Stimulated activated CD8-positive, alpha-beta memory T cell treated with anti-CD3 and anti-CD28 coated beads, Interleukin-15, amount 100 ng/mL, for 48 hours (primary cell): Measurements from ENCODE around the gene DESI1.
"Not testable (repeated sequence)": the region's sequence is repeated elsewhere in the genome, so short reads cannot be mapped to it uniquely, and the experiment has no call there.

Experiments
- DNase-seq, 2 donors: peaks; one replicate each; pipeline ENCODE4 v3.0.0-alpha.2; 2020; ENCODE audit warnings: low read depth in 2 of 2

The DESI1 gene

DNA sequence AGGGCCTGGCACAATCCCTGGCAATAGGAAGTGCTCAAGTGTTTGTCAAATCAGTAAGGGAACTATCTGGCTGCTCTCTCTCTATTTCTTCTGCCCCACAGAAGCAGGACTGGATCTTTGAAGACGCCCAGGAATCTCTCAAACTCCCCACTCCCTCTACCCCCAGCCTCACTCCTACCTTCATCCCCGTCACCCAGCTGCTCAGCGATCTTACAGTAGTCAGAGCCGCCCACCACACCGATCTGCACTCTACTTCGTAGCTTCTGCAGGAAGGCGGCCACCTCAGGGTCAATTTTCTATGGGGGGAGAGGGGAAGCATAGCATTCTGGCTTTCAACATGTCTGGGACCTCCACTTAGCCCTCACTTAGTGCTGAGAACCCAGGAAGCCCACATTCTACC is 34.9 kb downstream of the DESI1 start:
- no peak for DNase-seq

DNA sequence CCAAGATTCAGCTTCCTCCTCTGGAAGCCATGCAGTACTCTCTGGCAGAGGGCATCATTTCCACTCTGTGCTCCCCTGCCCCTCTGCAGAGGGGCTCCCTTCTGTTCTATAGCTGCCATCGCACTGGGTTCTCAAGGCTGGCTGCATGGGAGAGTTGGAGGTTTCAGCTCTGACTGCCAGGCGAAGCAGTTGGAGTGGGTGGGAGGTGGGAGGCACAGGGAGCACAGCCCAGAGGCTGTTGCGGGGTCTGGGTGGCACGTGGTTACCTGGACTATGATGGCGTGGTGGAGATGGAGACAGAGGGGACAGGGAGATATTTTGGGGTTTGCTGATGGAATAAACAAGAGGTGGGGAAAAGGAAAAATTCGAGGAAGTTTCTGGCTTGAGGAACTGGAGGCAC is 36.0 kb downstream of the DESI1 start:
- DNase-seq, result no peak

GRCh38 chr22:41582694-41583093 is 38.1 kb downstream of the DESI1 start:
- DNase-seq, result no peak

- no peak for DNase-seq
Measured at GRCh38 chr22:41579997-41580355, 40.9 kb downstream of the DESI1 start.

DNA sequence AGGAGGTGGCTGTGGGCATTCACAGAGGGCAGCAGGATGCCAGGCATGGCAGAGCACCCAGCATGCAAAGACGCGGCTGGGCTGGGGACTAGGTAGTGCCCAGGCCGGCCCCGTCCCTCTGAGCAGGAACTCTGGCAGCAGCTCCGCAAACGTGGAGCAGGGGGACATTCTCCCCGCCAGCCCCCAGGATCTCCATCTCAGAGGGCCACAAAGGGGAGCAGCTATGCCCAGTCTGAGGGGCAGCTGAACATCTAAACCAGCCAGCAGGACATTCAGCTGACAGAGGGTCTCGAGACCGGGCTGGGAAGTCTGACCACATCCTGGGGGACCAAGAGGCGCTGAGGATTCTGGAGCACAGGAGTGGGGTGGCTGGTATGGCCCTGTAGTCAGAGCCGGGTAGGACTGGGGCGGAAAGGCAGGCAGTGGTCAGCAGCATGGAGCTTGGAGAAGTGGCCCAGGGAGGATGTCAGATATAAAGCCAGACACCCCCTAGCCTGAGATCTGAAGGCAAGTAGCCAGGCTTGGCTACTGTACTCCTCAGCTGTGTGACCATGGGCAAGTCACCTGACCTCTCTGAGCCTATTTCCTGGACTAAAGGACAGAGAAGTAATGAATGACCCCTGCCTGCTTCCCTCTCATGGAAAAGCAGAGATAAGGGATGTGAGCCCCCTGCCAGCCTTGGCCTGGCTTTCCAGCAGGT is 41.4 kb downstream of the DESI1 start:
- DNase-seq, result no peak

DNA sequence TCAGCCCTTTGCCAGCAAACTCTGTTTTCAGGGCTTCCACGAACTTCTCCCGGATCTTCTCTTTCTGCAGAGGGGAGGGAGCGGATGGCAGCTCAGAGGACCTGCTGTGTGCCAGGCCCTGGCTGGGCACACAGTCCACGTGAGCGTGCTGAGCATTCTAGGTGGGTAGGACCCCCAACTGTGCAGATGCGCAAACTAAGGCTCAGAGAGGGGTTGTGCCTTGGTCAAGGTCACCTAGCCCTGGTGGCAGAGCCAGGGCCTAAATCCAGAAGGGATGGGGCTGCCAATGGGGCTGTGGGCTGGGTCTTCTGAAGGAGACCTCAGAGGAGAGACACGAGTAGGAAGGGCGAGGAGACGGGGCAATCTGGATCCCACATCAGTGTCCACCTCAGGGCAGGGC is 42.0 kb downstream of the DESI1 start:
- DNase-seq, result no peak

DNA sequence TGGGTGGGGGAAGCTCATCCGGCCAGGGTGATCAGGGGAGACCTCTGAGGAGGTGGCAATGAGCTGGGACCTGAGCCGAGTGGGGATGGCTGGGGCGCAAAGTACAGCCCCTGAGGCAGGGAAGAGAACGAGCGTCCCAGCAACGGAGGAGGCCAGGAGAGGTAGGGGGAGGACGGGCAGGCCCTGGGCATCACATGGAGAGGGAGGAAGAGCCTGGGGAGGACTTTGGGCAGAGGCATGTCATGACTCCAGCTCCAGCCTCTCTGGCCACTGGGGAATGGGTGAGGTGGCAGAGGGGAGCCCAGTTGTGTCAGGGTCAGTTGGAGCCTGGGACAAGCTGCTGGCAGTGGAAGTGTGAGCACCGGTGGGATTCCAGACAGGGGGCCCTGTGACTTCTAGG is 42.7 kb downstream of the DESI1 start:
- no peak for DNase-seq

DNA sequence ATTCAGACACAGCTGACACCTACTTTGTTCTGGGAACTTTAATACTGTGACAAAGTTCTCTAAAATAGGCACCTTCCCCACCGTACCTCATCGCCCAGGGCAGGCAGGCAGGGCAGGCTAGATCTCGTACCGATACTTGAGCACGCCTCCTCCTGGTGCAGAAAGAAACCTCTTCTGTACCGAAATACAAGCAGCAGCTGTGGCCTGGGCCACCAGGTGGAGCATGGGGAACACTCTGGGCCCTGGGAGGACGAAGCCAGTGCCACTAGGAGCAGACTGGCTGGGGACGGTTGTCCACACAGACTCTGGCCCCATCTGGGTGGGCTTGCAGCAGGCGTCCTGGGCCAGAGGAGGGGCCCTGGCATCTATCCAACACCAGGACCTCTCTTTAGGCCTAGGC is 44.0 kb downstream of the DESI1 start:
- no peak for DNase-seq

DNA sequence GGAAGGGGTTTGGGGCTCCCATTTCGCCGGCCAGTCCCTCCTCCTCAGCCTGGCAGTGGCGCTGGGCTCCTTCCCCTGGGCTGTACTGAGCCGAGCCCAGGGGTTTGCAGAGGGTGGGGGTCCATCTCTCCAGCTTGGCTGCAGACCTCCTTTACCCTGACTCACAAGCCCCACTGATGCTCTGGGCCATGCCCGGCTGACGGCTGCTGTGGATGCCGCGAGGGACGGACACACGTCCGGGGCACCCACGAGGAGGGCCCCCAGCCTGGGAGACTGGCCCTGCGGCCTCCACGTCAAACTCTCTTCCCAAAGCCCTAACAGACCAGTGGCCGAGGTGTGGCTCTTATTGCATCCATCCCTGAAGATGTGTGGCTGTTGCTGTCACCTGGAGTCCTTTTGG is 45.3 kb downstream of the DESI1 start:
- no peak for DNase-seq

DNA sequence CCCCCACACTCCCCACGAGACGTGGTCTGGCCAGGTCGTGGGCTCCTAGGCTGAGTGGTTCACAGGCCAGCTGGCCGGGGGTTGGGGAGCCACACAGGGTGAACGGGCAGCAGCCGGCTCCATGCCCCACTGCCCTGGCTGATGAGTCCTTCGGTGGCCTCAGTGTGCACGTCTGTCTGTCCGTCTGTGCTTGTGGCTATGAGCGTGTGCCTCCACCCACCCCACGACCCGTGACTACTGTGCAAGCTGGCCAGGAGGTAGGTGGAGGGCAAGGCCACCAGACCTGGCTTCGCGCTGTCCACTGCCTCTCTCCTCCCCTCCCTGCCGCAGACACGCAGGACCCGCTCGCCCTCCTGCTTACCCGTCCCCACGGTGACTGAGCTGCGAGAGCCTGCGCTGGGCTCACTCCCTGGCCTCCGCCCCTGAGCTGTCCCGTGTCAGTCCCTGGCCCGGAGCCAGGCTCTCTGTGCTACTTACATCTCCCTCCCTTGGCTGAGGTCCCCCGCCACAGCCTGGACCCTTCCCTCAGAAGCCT is 45.9 kb downstream of the DESI1 start:
- DNase-seq, result no peak

DNA sequence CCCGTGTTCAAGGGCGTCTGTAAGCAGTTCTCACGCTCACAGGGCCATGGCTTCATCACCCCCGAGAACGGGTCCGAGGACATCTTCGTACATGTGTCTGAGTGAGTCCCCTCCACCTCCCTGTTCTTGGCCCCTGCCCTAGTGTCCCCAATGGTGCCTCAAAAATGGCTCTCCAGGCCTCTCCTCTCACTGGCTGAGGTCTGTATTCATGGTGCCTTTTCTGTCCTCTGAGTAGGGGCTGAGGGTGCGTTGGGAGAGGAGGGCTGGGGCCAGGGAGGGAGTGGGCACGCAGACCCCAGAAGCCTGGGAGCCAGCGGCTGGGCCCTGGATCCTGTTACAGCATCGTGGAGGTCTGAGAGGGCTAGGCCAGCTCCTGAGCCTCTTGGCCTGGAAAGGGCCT is 47.2 kb downstream of the DESI1 start:
- no peak for DNase-seq

DNA sequence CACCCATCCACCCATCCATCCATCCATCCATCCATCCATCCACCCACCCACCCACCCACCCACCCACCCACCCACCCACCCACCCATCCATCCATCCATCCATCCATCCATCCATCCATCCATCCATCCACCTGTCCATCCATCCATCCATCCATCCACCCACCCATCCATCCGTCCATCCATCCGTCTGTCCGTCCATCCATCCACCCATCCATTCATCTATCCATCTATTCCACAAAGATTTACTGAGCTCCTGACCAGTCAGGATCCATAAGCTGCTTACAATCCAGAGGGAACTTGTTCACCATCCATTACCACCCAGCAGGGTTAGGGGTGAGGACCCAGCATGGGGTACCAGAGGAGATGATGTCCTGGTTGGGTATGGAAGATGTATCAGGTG is 48.5 kb downstream of the DESI1 start:
- DNase-seq, result not testable (repeated sequence)

GRCh38 chr22:41571786-41572185 is 49.1 kb downstream of the DESI1 start:
- DNase-seq, result no peak

GRCh38 chr22:41570221-41570620 is 50.6 kb downstream of the DESI1 start:
- no peak for DNase-seq

- no peak for DNase-seq
Measured at GRCh38 chr22:41568811-41569210, 52.0 kb downstream of the DESI1 start.

DNA sequence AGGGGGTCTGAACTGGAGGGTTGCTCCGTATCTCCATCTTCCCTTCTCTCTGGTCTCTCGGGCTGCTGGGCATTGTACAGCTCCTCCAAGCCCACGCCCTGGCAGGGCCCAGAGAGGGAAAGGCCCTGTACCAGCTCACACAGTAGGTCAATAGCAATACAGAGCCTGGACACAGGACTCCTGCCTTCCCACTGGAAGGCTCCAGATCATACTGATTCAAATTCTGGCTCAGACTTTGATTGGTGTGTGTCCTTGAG is 53.4 kb downstream of the DESI1 start:
- no peak for DNase-seq

- no peak for DNase-seq
Measured at GRCh38 chr22:41565403-41566054, 55.3 kb downstream of the DESI1 start.

GRCh38 chr22:41564563-41564962 is 56.3 kb downstream of the DESI1 start:
- no peak for DNase-seq

GRCh38 chr22:41563051-41563711 is 57.7 kb downstream of the DESI1 start:
- no peak for DNase-seq

- DNase-seq, result no peak
Measured at GRCh38 chr22:41562461-41562860, 58.4 kb downstream of the DESI1 start.

- DNase-seq, result no peak
Measured at GRCh38 chr22:41561788-41562187, 59.1 kb downstream of the DESI1 start.

DNA sequence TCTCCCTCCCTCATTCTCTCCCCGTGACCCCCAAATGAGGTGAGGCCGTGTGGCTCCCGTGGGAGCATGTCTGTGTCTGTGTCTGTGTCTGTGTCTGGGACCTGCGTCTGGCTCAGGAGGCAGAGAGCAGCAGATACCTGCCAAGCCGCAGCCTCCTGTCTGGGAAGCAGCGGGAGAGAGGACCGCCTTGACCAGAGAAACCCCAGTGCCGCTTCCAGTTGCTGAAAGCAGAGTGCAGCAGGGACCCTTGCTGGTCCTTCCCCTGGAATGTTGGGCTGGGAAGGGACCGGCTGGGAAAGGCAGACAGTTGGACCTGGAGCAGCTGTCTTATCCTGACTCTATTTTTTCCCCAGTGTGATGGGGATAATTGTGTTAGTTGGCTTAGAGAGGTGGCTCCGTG is 59.5 kb downstream of the DESI1 start:
- DNase-seq, result no peak

GRCh38 chr22:41560095-41560471 is 60.8 kb downstream of the DESI1 start:
- no peak for DNase-seq
